Glomerular endothelial cell (primary cell): ENCODE data around the gene SYNE2. TPM values are rescaled to one million over a fixed set of nuclear protein-coding genes. Genes with fewer than 3 reads are reported as not detected.

Experiments used
- DNase-seq: peaks from one replicate; pipeline ENCODE4 v3.0.0-alpha.2; 2011; ENCODE audit warnings: low read depth, low spot score; ENCODE audit errors: extremely low read depth
- total RNA-seq: library from RNA; depleted of rRNA; stranded (reverse); fragments of >200 nt; gene quantifications from 2 replicates; pipeline ENCODE4 v1.2.3, GENCODE V29; 2015

Gene SYNE2
- total RNA-seq, 1 donor from 2014 or later = 35.6 TPM

DNA sequence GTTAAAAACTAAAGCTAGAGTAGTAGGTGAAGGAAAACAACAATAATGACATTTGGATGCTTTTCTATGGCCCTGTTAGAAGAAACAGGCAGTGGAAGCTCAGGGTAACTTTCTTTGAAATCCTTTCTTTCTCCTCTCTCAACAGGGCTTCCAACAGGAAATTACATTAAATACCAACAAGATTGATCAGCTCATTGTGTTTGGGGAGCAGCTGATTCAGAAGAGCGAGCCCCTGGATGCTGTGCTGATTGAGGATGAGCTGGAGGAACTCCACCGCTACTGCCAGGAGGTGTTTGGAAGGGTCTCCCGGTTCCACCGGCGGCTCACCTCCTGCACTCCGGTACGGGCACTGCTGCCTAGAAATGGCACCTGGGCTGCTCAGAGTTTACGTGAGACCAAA lies 359.9 kb downstream of the SYNE2 start:
- no peak for DNase-seq

DNA sequence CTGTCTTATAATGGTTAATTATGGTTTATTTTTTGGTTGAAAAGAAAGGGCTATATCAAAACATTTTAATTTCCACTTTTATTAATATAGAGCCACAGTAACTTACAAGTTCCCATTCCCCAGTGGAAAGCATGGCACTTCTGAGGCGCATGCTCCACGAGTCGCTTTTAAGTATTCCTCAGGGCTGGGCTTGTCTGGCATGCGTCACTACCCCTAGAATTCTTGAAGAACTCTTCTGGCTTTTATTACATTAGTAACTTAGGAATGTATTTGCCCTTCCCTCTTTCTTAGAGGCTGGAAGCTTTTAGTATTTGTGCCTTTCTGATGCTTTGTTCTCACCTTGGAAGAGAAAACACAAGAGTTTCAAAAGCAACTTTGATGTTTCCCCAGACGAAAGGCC lies 360.3 kb downstream of the SYNE2 start:
- no peak for DNase-seq

GRCh38 chr14:64213853-64214570 lies 361.2 kb downstream of the SYNE2 start:
- no peak for DNase-seq

DNA sequence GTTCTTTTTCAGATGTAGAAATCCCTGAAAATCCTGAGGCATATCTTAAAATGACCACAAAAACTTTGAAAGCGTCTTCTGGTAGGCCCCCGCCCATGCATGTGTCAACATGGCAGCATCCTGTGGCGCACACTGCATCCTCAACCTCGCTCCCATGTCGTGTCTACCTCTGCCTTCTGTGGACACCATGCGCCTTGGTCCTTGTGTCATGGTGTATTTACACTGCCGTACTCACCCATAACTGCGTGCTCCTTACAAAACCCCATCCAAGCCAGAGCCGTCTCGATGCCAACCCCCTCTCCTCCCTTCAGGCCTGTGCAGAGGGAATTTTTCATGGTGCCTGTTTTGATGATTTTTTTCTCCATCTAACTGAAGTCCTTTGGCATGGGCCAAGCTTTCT lies 362.5 kb downstream of the SYNE2 start:
- DNase-seq = no peak

DNA sequence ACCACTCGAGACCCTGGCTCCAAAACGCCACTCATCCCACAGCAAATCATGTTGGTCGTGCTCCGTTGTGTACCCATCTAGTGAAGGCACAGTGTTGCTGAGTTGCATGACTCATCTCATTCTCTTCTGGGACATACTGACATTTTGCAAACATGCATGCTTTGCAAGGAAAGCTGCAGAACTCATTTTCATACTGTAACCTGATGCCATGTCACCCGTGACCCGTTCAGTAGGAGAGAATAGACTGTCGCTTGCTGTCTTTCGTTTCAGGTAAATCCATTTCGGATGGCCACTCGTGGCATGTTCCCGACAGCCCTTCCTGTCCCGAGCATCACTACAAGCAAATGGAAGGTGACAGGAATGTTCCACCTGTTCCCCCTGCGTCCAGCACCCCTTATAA lies 363.2 kb downstream of the SYNE2 start:
- DNase-seq = no peak

GRCh38 chr14:64217308-64217707 lies 364.5 kb downstream of the SYNE2 start:
- no peak for DNase-seq

- no peak for DNase-seq
These were observed 365.0 kb downstream of the SYNE2 start for GRCh38 chr14:64217834-64218233.

GRCh38 chr14:64218344-64219240 lies 365.8 kb downstream of the SYNE2 start:
- no peak for DNase-seq

DNA sequence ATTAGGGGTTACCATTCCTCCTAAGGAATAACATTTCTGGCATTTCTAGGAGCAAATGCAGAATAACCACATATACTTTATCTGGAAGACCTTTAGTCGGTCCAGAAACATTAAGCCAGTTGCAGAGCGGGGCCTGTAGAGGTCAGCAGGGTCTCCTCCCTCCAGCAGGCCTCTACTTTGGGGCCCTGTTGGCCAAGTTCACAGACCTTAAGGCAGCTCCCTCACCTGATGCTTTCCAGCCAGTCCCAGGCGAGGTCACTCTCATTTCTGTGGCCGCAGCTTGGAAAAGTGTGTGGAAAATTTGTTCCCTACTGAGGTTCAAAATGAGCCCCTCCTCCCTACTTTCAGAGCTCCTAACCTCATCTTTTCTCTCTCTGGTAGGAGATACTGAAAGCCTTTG lies 367.3 kb downstream of the SYNE2 start:
- no peak for DNase-seq

- no peak for DNase-seq
These were observed 367.7 kb downstream of the SYNE2 start for GRCh38 chr14:64220466-64220865.

DNA sequence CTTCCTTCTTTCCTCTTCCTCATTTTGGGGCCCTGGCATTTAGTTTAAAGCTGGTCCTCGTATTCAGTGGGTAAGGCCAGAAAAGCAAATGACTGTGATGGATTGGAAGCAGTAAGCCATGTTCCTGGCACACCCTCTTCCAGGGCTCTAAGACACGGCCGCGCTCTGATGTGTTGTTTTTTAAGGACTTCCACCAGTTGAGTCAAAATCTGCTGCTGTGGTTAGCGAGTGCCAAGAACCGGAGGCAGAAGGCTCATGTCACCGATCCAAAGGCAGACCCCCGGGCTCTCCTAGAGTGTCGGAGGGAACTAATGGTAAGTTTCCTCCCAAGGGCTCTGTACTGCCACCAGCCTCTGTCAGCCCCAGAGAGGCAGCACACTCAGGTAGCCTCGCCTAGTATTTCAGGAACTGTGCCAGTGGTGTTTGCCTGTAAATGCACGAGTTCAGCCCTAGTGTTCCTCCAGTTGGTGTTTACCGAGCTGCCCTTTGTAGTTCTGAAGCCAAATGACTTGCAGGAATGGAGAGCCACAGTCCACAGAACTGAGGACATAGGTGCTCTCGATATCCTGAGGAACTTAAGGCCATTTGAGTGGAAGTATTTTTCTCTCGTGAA lies 368.7 kb downstream of the SYNE2 start:
- no peak for DNase-seq

GRCh38 chr14:64225151-64225757 lies 372.4 kb downstream of the SYNE2 start:
- no peak for DNase-seq

- no peak for DNase-seq
These were observed 375.1 kb downstream of the SYNE2 start for GRCh38 chr14:64227856-64228255.

GRCh38 chr14:64229489-64229888 lies 376.7 kb downstream of the SYNE2 start:
- no peak for DNase-seq

GRCh38 chr14:64232095-64232838 lies 379.5 kb downstream of the SYNE2 start:
- peak; percentile 88 for DNase-seq

DNA sequence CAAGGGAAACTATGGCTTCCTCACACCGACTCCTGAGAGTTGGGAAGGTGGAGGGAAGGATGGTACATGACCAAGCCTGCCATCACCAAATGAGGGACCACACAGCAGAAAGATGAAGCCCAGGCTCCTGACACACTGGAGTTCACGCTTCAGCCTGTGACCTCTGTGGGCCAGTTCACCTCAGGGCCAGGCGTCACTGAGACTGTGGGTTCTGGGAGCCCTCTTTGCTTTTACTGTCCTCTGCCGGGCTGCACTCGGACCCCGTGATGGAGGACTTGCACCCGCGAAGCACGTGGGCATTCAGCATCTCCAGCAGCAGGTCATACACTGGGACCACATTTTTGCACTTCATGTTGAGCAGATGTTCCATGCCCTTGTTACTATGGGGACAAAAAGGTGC lies 380.1 kb downstream of the SYNE2 start:
- DNase-seq = no peak

DNA sequence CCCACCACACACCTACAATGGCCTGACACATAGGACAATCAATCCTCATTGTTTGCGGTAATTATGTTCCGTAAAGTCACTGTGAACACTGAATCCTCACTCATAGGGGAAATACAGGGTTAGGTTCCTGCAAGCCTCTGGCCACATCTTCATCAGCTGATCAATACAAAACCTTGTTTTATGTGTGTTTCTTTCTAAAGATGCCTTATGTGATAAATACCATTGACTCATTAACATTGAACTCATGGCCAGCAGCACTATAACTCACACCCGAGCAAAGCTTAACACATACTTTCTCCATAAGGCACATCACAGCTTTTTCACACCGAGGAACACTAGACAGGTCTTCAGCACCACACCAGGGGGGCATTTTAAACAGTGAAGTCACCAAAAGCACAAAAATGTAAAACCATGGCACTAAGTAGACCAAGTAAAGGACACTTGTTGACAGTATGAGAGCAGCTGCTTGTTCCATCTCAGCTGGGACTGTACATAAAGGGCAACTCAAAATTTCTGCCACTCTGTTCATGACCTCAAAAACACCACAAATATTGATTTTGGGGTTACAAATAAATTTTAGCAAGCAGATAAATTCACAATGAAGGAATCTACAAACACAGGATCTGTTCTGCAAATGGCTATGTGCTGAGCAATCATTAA lies 380.9 kb downstream of the SYNE2 start:
- no peak for DNase-seq

DNA sequence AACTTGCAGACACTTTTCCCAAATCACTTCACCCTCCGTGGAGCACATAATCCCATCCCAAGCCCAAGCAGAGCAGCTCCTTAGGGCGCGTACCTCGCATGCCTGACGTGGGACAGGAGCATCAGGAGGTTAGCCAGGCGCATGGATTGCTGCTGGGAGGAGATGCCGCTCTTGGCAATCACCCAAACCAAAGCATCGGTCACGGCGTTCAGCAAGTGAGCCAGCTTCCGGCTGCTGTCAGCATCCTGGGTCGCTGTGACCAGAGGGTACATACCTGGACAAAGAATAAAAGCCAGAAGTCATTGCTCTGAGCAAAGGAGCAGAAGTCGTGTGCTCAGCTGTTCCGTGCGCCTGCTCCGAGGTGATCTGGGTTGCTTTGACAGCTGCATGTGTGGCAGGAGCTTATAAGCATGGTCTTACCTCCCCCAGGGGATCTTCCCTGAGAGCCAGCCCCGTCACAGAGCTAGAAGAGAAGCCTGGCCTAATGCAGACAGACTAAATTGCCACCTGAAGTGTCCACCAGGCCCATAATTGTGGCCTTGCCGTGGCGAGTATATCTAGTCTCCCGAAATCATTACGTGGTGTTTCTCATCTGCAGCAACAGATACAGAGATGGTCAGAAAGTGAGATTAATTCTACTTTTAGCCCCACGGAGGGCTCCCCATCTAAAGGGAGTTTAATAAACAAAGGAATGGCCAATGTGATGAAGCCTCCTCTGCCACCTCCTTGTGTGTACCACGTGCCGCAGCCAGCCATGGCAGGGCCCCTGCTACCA lies 382.3 kb downstream of the SYNE2 start:
- no peak for DNase-seq
